Mesenchymal stem cell (in vitro differentiated cells and primary cell): ENCODE results near the gene MB21D2.

Experiments used
- DNase-seq: peaks from one replicate; pipeline ENCODE4 v3.0.0-alpha.2; 2013
- H2AFZ ChIP-seq: one replicate; pipeline ENCODE4 v1.6.1; 2013; ENCODE audit warnings: low read depth, mild to moderate bottlenecking, control low read depth, inconsistent platforms, low read length, moderate library complexity
- H2AK5ac ChIP-seq: 2 replicates; pipeline ENCODE4 v1.6.1; 2013; ENCODE audit warnings: low read length, moderate library complexity, mild to moderate bottlenecking, inconsistent platforms; ENCODE audit not compliant: severe bottlenecking
- H2BK120ac ChIP-seq: one replicate; pipeline ENCODE4 v1.6.1; 2013; ENCODE audit warnings: low read depth, mild to moderate bottlenecking, inconsistent platforms, low read length, moderate library complexity
- H2BK12ac ChIP-seq, 2 experiments: one replicate each; pipeline ENCODE4 v1.6.1; 2013; ENCODE audit warnings: inconsistent platforms in 2 of 2, low read length in 2 of 2, mild to moderate bottlenecking in 2 of 2, moderate library complexity in 2 of 2, control low read depth in 1 of 2
- H2BK15ac ChIP-seq: one replicate; pipeline ENCODE4 v1.6.1; 2013; ENCODE audit warnings: mild to moderate bottlenecking, low read depth, inconsistent platforms; ENCODE audit not compliant: poor library complexity, severe bottlenecking
- H2BK5ac ChIP-seq: 2 replicates; pipeline ENCODE4 v1.6.1; 2013; ENCODE audit warnings: low read depth, mild to moderate bottlenecking, low read length, control low read depth, inconsistent platforms; ENCODE audit not compliant: poor library complexity, severe bottlenecking
- H3K14ac ChIP-seq, 2 experiments: one replicate each; pipeline ENCODE4 v1.6.1; 2013; ENCODE audit warnings: inconsistent platforms in 2 of 2, low read length in 2 of 2, control low read depth in 1 of 2, mild to moderate bottlenecking in 1 of 2, moderate library complexity in 1 of 2
- H3K18ac ChIP-seq, 2 experiments: one replicate each; pipeline ENCODE4 v1.6.1; 2013; ENCODE audit warnings: inconsistent platforms in 2 of 2, low read length in 2 of 2, control low read depth in 1 of 2, low read depth in 1 of 2, mild to moderate bottlenecking in 1 of 2
- H3K23ac ChIP-seq, 2 experiments: one replicate each; pipeline ENCODE4 v1.6.1; 2013; ENCODE audit warnings: inconsistent platforms in 2 of 2, low read length in 2 of 2, mild to moderate bottlenecking in 2 of 2, moderate library complexity in 2 of 2, control low read depth in 1 of 2
- H3K27ac ChIP-seq: 2 replicates; pipeline ENCODE4 v1.5.1; 2013; ENCODE audit warnings: mild to moderate bottlenecking, moderate library complexity, low read length, control low read depth, inconsistent platforms; ENCODE audit not compliant: poor library complexity, severe bottlenecking
- H3K27me3 ChIP-seq, 2 experiments: 2 replicates each; pipeline versions ENCODE4 v1.6.1 to v1.7.0; 2013; ENCODE audit warnings: low read length in 2 of 2, mild to moderate bottlenecking in 2 of 2, moderate library complexity in 2 of 2, control low read depth in 1 of 2, inconsistent platforms in 1 of 2; ENCODE audit not compliant: control insufficient read depth in 1 of 2, insufficient read depth in 1 of 2
- H3K36me3 ChIP-seq, 2 experiments: 2 replicates each; pipeline versions ENCODE4 v1.6.1 to v1.7.0; 2013; ENCODE audit warnings: low read length in 2 of 2, control low read depth in 1 of 2, inconsistent platforms in 1 of 2, low read depth in 1 of 2, mild to moderate bottlenecking in 1 of 2; ENCODE audit not compliant: insufficient read depth in 2 of 2, control insufficient read depth in 1 of 2
- H3K4ac ChIP-seq, 2 experiments: one replicate each; pipeline ENCODE4 v1.6.1; 2013; ENCODE audit warnings: inconsistent platforms in 2 of 2, low read length in 2 of 2, mild to moderate bottlenecking in 2 of 2, moderate library complexity in 2 of 2, control low read depth in 1 of 2, low read depth in 1 of 2
- H3K4me1 ChIP-seq: 2 replicates; pipeline ENCODE4 v1.6.1; 2013; ENCODE audit warnings: low read depth, low read length, control low read depth; ENCODE audit not compliant: control insufficient read depth, insufficient read depth
- H3K4me2 ChIP-seq: 2 replicates; pipeline ENCODE4 v1.6.1; 2013; ENCODE audit warnings: low read length, mild to moderate bottlenecking, inconsistent platforms; ENCODE audit not compliant: poor library complexity, severe bottlenecking
- H3K4me3 ChIP-seq, 2 experiments: 2 replicates each; pipeline versions ENCODE4 v1.5.1 to v1.7.0; 2013; ENCODE audit warnings: low read length in 2 of 2, mild to moderate bottlenecking in 2 of 2, control low read depth in 1 of 2, low read depth in 1 of 2; ENCODE audit not compliant: insufficient read depth in 1 of 2
- H3K79me1 ChIP-seq: replicated peaks from 2 replicates; pipeline ENCODE4 v1.6.1; 2013; ENCODE audit warnings: mild to moderate bottlenecking, control low read depth, low read length, inconsistent platforms; ENCODE audit not compliant: poor library complexity, severe bottlenecking
- H3K9ac ChIP-seq: 2 replicates; pipeline ENCODE4 v1.7.0; 2013; ENCODE audit warnings: mild to moderate bottlenecking, low read length, moderate library complexity
- H3K9me3 ChIP-seq: 2 replicates; pipeline ENCODE4 v1.7.0; 2013; ENCODE audit warnings: mild to moderate bottlenecking, low read length; ENCODE audit not compliant: control insufficient read depth
- H4K8ac ChIP-seq: one replicate; pipeline ENCODE4 v1.6.1; 2013; ENCODE audit warnings: inconsistent platforms, mild to moderate bottlenecking, low read length, moderate library complexity
- H4K91ac ChIP-seq: one replicate; pipeline ENCODE4 v1.6.1; 2013; ENCODE audit warnings: mild to moderate bottlenecking, low read length, inconsistent platforms
- WGBS: methylation state at CpG from one replicate; pipeline ENCODE4 v1.1.7; 2013; ENCODE audit warnings: mixed read lengths; 5-methylcytosine and 5-hydroxymethylcytosine counted together

MB21D2 gene

GRCh38 chr3:192933779-192934460 lies 16.3 kb upstream of the MB21D2 start:
- Histone ChIP-seq H2BK120ac (no peak overlapping the region), H3K27ac (no peak overlapping the region), H3K9me3 (no peaks in the 10 kb centered on the region), H2BK15ac (no peak overlapping the region), H3K4me2 (no peak overlapping the region), H3K4ac (no peak overlapping the region), H3K23ac (no peak overlapping the region), H2BK12ac (no peak overlapping the region), H2AK5ac (no peak overlapping the region), H3K9ac (no peak overlapping the region), H3K36me3 (no peaks in the 10 kb centered on the region), H2AFZ (no peak overlapping the region), H3K27me3 (no peaks in the 10 kb centered on the region), H3K79me1 (no peaks in the 10 kb centered on the region), H3K18ac (no peak overlapping the region), H4K91ac (no peak overlapping the region), H3K4me3 (no peak overlapping the region), H2BK5ac (no peak overlapping the region), H3K14ac (no peak overlapping the region), H4K8ac (no peak overlapping the region), H3K4me1 (no peaks in the 10 kb centered on the region)
- DNase-seq: peak; percentile 41
- 75% methylated on average over 2 of the region's 4 CpGs for WGBS

GRCh38 chr3:192933259-192933658 lies 15.6 kb upstream of the MB21D2 start:
- H4K8ac ChIP-seq: no peak overlapping the region

GRCh38 chr3:192931825-192932224 lies 14.2 kb upstream of the MB21D2 start:
- no peak overlapping the region for H3K4me3 ChIP-seq
- no peak overlapping the region for H3K18ac ChIP-seq
- H4K8ac ChIP-seq: no peak overlapping the region
- DNase-seq: no peak
- H2AK5ac ChIP-seq: no peak overlapping the region
- no peak overlapping the region for H3K27ac ChIP-seq
- H2BK120ac ChIP-seq: no peak overlapping the region
- no peak overlapping the region for H2BK15ac ChIP-seq
- no peak overlapping the region for H3K14ac ChIP-seq
- H3K4ac ChIP-seq: no peak overlapping the region
- no peak overlapping the region for H2AFZ ChIP-seq
- no peak overlapping the region for H3K9ac ChIP-seq
- no peak overlapping the region for H4K91ac ChIP-seq
- no peak overlapping the region for H3K4me2 ChIP-seq
- H3K79me1 ChIP-seq: no peaks in the 10 kb centered on the region
- H3K27me3 ChIP-seq: no peaks in the 10 kb centered on the region
- no peaks in the 10 kb centered on the region for H3K36me3 ChIP-seq
- no peaks in the 10 kb centered on the region for H3K9me3 ChIP-seq
- no peaks in the 10 kb centered on the region for H3K4me1 ChIP-seq
- no peak overlapping the region for H3K23ac ChIP-seq
- H2BK12ac ChIP-seq: no peak overlapping the region
- no peak overlapping the region for H2BK5ac ChIP-seq
- WGBS: 93% methylated on average over 2 of the region's 3 CpGs

More at GRCh38 chr3:192933259-192933658, 15.6 kb upstream of the MB21D2 start:
- Histone ChIP-seq H3K18ac (no peak overlapping the region), H3K9me3 (no peaks in the 10 kb centered on the region), H3K23ac (no peak overlapping the region), H3K9ac (no peak overlapping the region), H3K27ac (no peak overlapping the region), H2BK120ac (no peak overlapping the region), H2BK15ac (no peak overlapping the region), H3K27me3 (no peaks in the 10 kb centered on the region), H2BK5ac (no peak overlapping the region), H2AFZ (no peak overlapping the region), H3K4me2 (no peak overlapping the region), H4K91ac (no peak overlapping the region), H3K4me3 (no peak overlapping the region), H3K4ac (no peak overlapping the region), H3K14ac (no peak overlapping the region), H3K79me1 (no peaks in the 10 kb centered on the region), H2BK12ac (no peak overlapping the region), H3K36me3 (no peaks in the 10 kb centered on the region), H3K4me1 (no peaks in the 10 kb centered on the region), H2AK5ac (no peak overlapping the region)
- WGBS: 98% methylated on average over 9 of the region's 9 CpGs
- no peak for DNase-seq

- no peak for DNase-seq
- Histone ChIP-seq H3K9ac (no peak overlapping the region), H4K91ac (no peak overlapping the region), H4K8ac (no peak overlapping the region), H3K4ac (no peak overlapping the region), H2BK120ac (no peak overlapping the region), H3K14ac (no peak overlapping the region), H3K4me2 (no peak overlapping the region), H2AK5ac (no peak overlapping the region), H3K18ac (no peak overlapping the region), H3K36me3 (no peaks in the 10 kb centered on the region), H3K79me1 (no peaks in the 10 kb centered on the region), H2BK5ac (no peak overlapping the region), H3K9me3 (no peaks in the 10 kb centered on the region), H2AFZ (no peak overlapping the region), H3K27me3 (no peaks in the 10 kb centered on the region), H3K27ac (no peak overlapping the region), H3K4me1 (no peaks in the 10 kb centered on the region), H2BK15ac (no peak overlapping the region), H2BK12ac (no peak overlapping the region), H3K23ac (no peak overlapping the region), H3K4me3 (no peak overlapping the region)
- 95% methylated on average over 1 of the region's 1 CpG for WGBS
These were observed 12.9 kb upstream of the MB21D2 start for GRCh38 chr3:192930577-192930976.
